WTC11 (cell line): ENCODE data around the gene CABP2.

ENCODE experiments used
- AFF4 ChIP-seq: sonication (generic); formaldehyde crosslinking; IDR thresholded peaks from 2 replicates; pipeline ENCODE4 v1.8.1; 2023; ENCODE audit warnings: mild to moderate bottlenecking, missing genetic modification reagents, borderline replicate concordance
- E2F1 ChIP-seq: sonication (generic); formaldehyde crosslinking; IDR thresholded peaks from 2 replicates; pipeline ENCODE4 v1.8.0; 2022; ENCODE audit warnings: mild to moderate bottlenecking, missing genetic modification reagents
- ETV6 ChIP-seq: sonication (generic); formaldehyde crosslinking; IDR thresholded peaks from 2 replicates; pipeline ENCODE4 v1.8.1; 2022; ENCODE audit warnings: mild to moderate bottlenecking, missing genetic modification reagents
- JUN ChIP-seq: sonication (generic); formaldehyde crosslinking; IDR thresholded peaks from 2 replicates; pipeline ENCODE4 v1.8.0; 2023; ENCODE audit warnings: mild to moderate bottlenecking, missing genetic modification reagents
- PRRX2 ChIP-seq: fragments of 250-450 bp; sonication (Bioruptor Pico); IDR thresholded peaks from 2 replicates; pipeline ENCODE4 v1.8.0; 2021; ENCODE audit warnings: mild to moderate bottlenecking
- SP1 ChIP-seq: sonication (generic); formaldehyde crosslinking; conservative IDR thresholded peaks from 2 replicates; pipeline ENCODE4 v1.8.1; 2022; ENCODE audit warnings: missing genetic modification reagents
- ZNF232 ChIP-seq: sonication (generic); formaldehyde crosslinking; IDR thresholded peaks from 2 replicates; pipeline ENCODE4 v1.8.0; 2022; ENCODE audit warnings: mild to moderate bottlenecking, missing genetic modification reagents
- TF ChIP-seq, protein P1 (sequence below): fragments of 200-600 bp; IDR thresholded peaks from 2 replicates; pipeline ENCODE4 v1.8.0; 2022; ENCODE audit warnings: antibody characterized with exemption

- no peak for TF ChIP-seq PRRX2 (CRISPR knock-in tag)
- no peak for TF ChIP-seq JUN (CRISPR knock-in tag)
- TF ChIP-seq AFF4 (CRISPR knock-in tag): no peak
- TF ChIP-seq, protein P1, sequence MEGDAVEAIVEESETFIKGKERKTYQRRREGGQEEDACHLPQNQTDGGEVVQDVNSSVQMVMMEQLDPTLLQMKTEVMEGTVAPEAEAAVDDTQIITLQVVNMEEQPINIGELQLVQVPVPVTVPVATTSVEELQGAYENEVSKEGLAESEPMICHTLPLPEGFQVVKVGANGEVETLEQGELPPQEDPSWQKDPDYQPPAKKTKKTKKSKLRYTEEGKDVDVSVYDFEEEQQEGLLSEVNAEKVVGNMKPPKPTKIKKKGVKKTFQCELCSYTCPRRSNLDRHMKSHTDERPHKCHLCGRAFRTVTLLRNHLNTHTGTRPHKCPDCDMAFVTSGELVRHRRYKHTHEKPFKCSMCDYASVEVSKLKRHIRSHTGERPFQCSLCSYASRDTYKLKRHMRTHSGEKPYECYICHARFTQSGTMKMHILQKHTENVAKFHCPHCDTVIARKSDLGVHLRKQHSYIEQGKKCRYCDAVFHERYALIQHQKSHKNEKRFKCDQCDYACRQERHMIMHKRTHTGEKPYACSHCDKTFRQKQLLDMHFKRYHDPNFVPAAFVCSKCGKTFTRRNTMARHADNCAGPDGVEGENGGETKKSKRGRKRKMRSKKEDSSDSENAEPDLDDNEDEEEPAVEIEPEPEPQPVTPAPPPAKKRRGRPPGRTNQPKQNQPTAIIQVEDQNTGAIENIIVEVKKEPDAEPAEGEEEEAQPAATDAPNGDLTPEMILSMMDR: no peak
- TF ChIP-seq ETV6 (CRISPR knock-in tag): no peak
- no peak for TF ChIP-seq ZNF232 (CRISPR knock-in tag)
- no peak for TF ChIP-seq E2F1 (CRISPR knock-in tag)
- no peak for TF ChIP-seq SP1 (CRISPR knock-in tag)
Observed at GRCh38 chr11:67535561-67535960, 12.3 kb upstream of the CABP2 start.
